K562 (cell line): ENCODE data around the gene LSR. TPM values are rescaled to one million over a fixed set of nuclear protein-coding genes. Genes with fewer than 3 reads are reported as not detected.

Experiments
- CBFB ChIP-seq: sonication (generic); formaldehyde crosslinking; IDR thresholded peaks from 2 replicates; pipeline ENCODE4 v1.4.0; 2020; ENCODE audit warnings: mild to moderate bottlenecking, missing genetic modification reagents
- CREBBP ChIP-seq: IDR thresholded peaks from one replicate; pipeline ENCODE4 v1.6.1; 2012; ENCODE audit warnings: low read depth, mild to moderate bottlenecking, control low read depth, inconsistent platforms, low read length
- EGR1 ChIP-seq: fragments of 450-650 bp; conservative IDR thresholded peaks from 2 replicates; pipeline ENCODE4 v1.6.1; 2017; ENCODE audit warnings: mild to moderate bottlenecking
- ELF2 ChIP-seq: fragments of 250-450 bp; sonication (Bioruptor Pico); IDR thresholded peaks from 2 replicates; pipeline ENCODE4 v1.5.0; 2021; ENCODE audit warnings: mild to moderate bottlenecking
- ETV5 ChIP-seq: sonication (generic); formaldehyde crosslinking; IDR thresholded peaks from 2 replicates; pipeline ENCODE4 v1.4.0; 2020; ENCODE audit warnings: low read depth, mild to moderate bottlenecking, missing genetic modification reagents
- FOXA1 ChIP-seq: fragments of 450-650 bp; IDR thresholded peaks from 2 replicates; pipeline ENCODE4 v1.6.1; 2016; ENCODE audit warnings: mild to moderate bottlenecking, borderline replicate concordance
- FOXK2 ChIP-seq, 2 experiments: fragments of 450-650 bp; IDR thresholded peaks in 1 of 2; conservative IDR thresholded peaks in 1 of 2; 2 replicates each; pipeline ENCODE4 v1.6.1; 2016; ENCODE audit warnings: low read depth in 2 of 2, mild to moderate bottlenecking in 1 of 2
- GTF2E2 ChIP-seq: fragments of 200-800 bp; sonication (Bioruptor generic); IDR thresholded peaks from 2 replicates; pipeline ENCODE4 v1.6.1; 2016; ENCODE audit warnings: missing genetic modification characterization, missing compliant biosample characterization
- HDAC1 ChIP-seq, 2 experiments: fragments of 450-650 bp; IDR thresholded peaks; 2 replicates each; pipeline ENCODE4 v1.6.1; 2016 to 2017; ENCODE audit warnings: inconsistent platforms in 1 of 2, mild to moderate bottlenecking in 1 of 2, moderate library complexity in 1 of 2
- HNRNPUL1 ChIP-seq: fragments of 200-400 bp; formaldehyde crosslinking; IDR thresholded peaks from 2 replicates; pipeline ENCODE4 v1.6.1; 2017; ENCODE audit warnings: low read length
- ILK ChIP-seq: fragments of 450-650 bp; IDR thresholded peaks from 2 replicates; pipeline ENCODE4 v1.6.1; 2016; ENCODE audit warnings: missing genetic modification characterization, low read depth, mild to moderate bottlenecking, missing compliant biosample characterization, moderate library complexity, borderline replicate concordance
- IRF2 ChIP-seq: sonication (generic); formaldehyde crosslinking; IDR thresholded peaks from 2 replicates; pipeline ENCODE4 v1.8.1; 2022; ENCODE audit warnings: mild to moderate bottlenecking, missing genetic modification reagents
- MECOM ChIP-seq: fragments of 250-450 bp; sonication (Bioruptor Pico); IDR thresholded peaks from 2 replicates; pipeline ENCODE4 v1.8.0; 2022; ENCODE audit warnings: inconsistent platforms
- MXD1 ChIP-seq: fragments of 250-450 bp; sonication (Bioruptor Pico); IDR thresholded peaks from 2 replicates; pipeline ENCODE4 v1.8.0; 2021; ENCODE audit warnings: borderline replicate concordance, mild to moderate bottlenecking, moderate library complexity; ENCODE audit not compliant: poor library complexity, severe bottlenecking
- NELFE ChIP-seq: IDR thresholded peaks from 2 replicates; pipeline ENCODE4 v1.6.1; 2011; ENCODE audit warnings: mild to moderate bottlenecking; ENCODE audit not compliant: insufficient read depth, insufficient read length
- NFATC3 ChIP-seq: fragments of 450-650 bp; IDR thresholded peaks from 2 replicates; pipeline ENCODE4 v1.6.1; 2017; ENCODE audit warnings: mild to moderate bottlenecking
- NR2C2 ChIP-seq, 2 experiments: fragments of 200-800 bp in 1 of 2; sonication (Bioruptor generic) in 1 of 2; sonication (generic) in 1 of 2; formaldehyde crosslinking in 1 of 2; IDR thresholded peaks; 2 replicates each; pipeline versions ENCODE4 v1.6.1 to v1.8.0; 2016 to 2022; ENCODE audit warnings: mild to moderate bottlenecking in 1 of 2, missing compliant biosample characterization in 1 of 2, missing genetic modification characterization in 1 of 2, missing genetic modification reagents in 1 of 2
- PCBP2 ChIP-seq: fragments of 200-400 bp; formaldehyde crosslinking; IDR thresholded peaks from 2 replicates; pipeline ENCODE4 v1.6.1; 2018; ENCODE audit warnings: low read length, low read depth, mild to moderate bottlenecking, moderate library complexity; ENCODE audit not compliant: poor library complexity, severe bottlenecking
- PREB ChIP-seq: sonication (generic); formaldehyde crosslinking; IDR thresholded peaks from 2 replicates; pipeline ENCODE4 v1.8.1; 2023; ENCODE audit warnings: mild to moderate bottlenecking, missing genetic modification reagents
- SMARCA5 ChIP-seq: fragments of 450-650 bp; IDR thresholded peaks from 2 replicates; pipeline ENCODE4 v1.6.1; 2016
- SMARCC2 ChIP-seq: fragments of 450-650 bp; IDR thresholded peaks from 2 replicates; pipeline ENCODE4 v1.6.1; 2017; ENCODE audit warnings: antibody characterized with exemption, moderate library complexity, mild to moderate bottlenecking, low read depth
- THAP7 ChIP-seq: fragments of 250-450 bp; sonication (Bioruptor Pico); IDR thresholded peaks from 2 replicates; pipeline ENCODE4 v1.5.0; 2021
- ZBTB9 ChIP-seq: fragments of 450-650 bp; formaldehyde crosslinking; IDR thresholded peaks from 2 replicates; pipeline ENCODE4 v1.4.0; 2020; ENCODE audit warnings: mild to moderate bottlenecking, moderate library complexity
- ZNF165 ChIP-seq: fragments of 250-450 bp; sonication (Bioruptor Pico); IDR thresholded peaks from 2 replicates; pipeline ENCODE4 v1.4.0; 2020; ENCODE audit warnings: borderline replicate concordance
- ZNF23 ChIP-seq: fragments of 250-450 bp; sonication (Bioruptor Pico); IDR thresholded peaks from 2 replicates; pipeline ENCODE4 v1.4.0; 2020; ENCODE audit warnings: mild to moderate bottlenecking
- ZNF507 ChIP-seq: conservative IDR thresholded peaks from 2 replicates; pipeline ENCODE4 v1.6.1; 2017; ENCODE audit warnings: missing genetic modification characterization, missing compliant biosample characterization
- ZNF717 ChIP-seq: fragments of 250-450 bp; sonication (Bioruptor Pico); IDR thresholded peaks from 2 replicates; pipeline ENCODE4 v1.5.0; 2021
- ZNF764 ChIP-seq: fragments of 250-450 bp; sonication (Bioruptor Pico); IDR thresholded peaks from 2 replicates; pipeline ENCODE4 v1.4.0; 2020; ENCODE audit warnings: low read depth, mild to moderate bottlenecking, moderate library complexity
- polyA plus RNA-seq, 8 experiments: library from polyadenylated mRNA; depleted of rRNA in 4 of 8; stranded (reverse) in 5 of 8; unstranded in 3 of 8; fragments of >200 nt; fragmentation: Nextera tagmentation in 2 of 8; fragmentation: Illumina TruSeq in 1 of 8; extraction: Ambion mirVana in 2 of 8; extraction: Trizol in 1 of 8; gene quantifications; 2 replicates each; pipeline versions ENCODE4 v1.2.1 to v1.2.3, GENCODE V29; 2011 to 2014; ENCODE audit warnings: inconsistent platforms in 1 of 8, missing spikeins in 1 of 8
- total RNA-seq, 7 experiments: library from RNA; depleted of rRNA in 6 of 7; stranded (reverse); fragments of >200 nt in 6 of 7; fragmentation: Illumina TruSeq in 2 of 7; extraction: Trizol in 2 of 7; gene quantifications; 2 replicates each; pipeline versions ENCODE4 v1.2.1 to v1.2.3, GENCODE V29; 2011 to 2021; ENCODE audit warnings: low replicate concordance in 1 of 7

LSR gene
- total and polyA plus RNA-seq, 9 of the 15 experiments (the other 6 are each of a cell fraction or from before 2014, with no cell fraction given), result 0.44 to 87.9 (median 28.0) TPM

- TF ChIP-seq PREB (no peak), HNRNPUL1 (no peak), FOXA1 (no peak), CBFB (CRISPR knock-in tag) (peak; percentile 43; the same call in 1 of the 2 replicates), SMARCC2 (no peak), EGR1 (no peak), PCBP2 (no peak), ZBTB9 (no peak), ELF2 (CRISPR knock-in tag) (no peak), ZNF507 (tag) (no peak), ZNF165 (CRISPR knock-in tag) (no peak), ILK (tag) (no peak), THAP7 (no peak), GTF2E2 (tag) (no peak), ETV5 (CRISPR knock-in tag) (0 out of 2 replicates have a peak, but pooled peaks have one; percentile 42), FOXK2 (conservative IDR thresholded peaks at IDR 0.05 in 1 of 2, IDR thresholded peaks at IDR 0.05 in 1 of 2; ENCODE audit: low read depth in 2 of 2) (no peak), MECOM (CRISPR knock-in tag) (no peak), IRF2 (no peak), NELFE (no peak), ZNF717 (CRISPR knock-in tag) (no peak), MXD1 (CRISPR knock-in tag) (no peak), ZNF23 (CRISPR knock-in tag) (no peak), CREBBP (no peak), ZNF764 (CRISPR knock-in tag) (no peak), NFATC3 (no peak), HDAC1 (IDR thresholded peaks at IDR 0.05) (peak in 1 of 2 experiments; percentile 75; a peak in 1 of 4 replicates), NR2C2 (CRISPR knock-in tag; IDR thresholded peaks at IDR 0.05) (no peak), NR2C2 (tag; IDR thresholded peaks at IDR 0.05) (no peak), SMARCA5 (no peak)
Observed at GRCh38 chr19:35269438-35270117, 20.8 kb downstream of the LSR start (continued).
